PC-3 (cell line): ENCODE results near the gene CLEC2L. TPM values are rescaled to one million over a fixed set of nuclear protein-coding genes. Genes with fewer than 3 reads are reported as not detected.

Experiments
- ATAC-seq: fragments of 200-7000 bp; cut with Tn5 transposase; 2 replicates; pipeline ENCODE4 v1.9.1; 2020; ENCODE audit warnings: mild to moderate bottlenecking, moderate library complexity
- BruUV-seq: library from RNA; stranded (reverse); fragments of 400-500 nt; replicated peaks from 2 replicates; lab custom pipeline; 2021; lab: Mats Ljungman, UMichigan
- CTCF ChIA-PET: fragments of 300-600 bp; sonication (Branson Sonifier 250); formaldehyde crosslinking; loops from one replicate; lab custom pipeline; 2022; ENCODE audit warnings: antibody characterized with exemption; lab: Charles Lee
- POLR2A ChIA-PET: fragments of 300-600 bp; sonication (Branson Sonifier 250); formaldehyde crosslinking; loops from one replicate; lab custom pipeline; 2022; ENCODE audit warnings: antibody characterized with exemption; ENCODE audit not compliant: unreplicated experiment; lab: Charles Lee
- DNase-seq: peaks from one replicate; pipeline ENCODE4 v3.0.0-alpha.2; 2015
- H2AFZ ChIP-seq: fragments of 300-600 bp; sonication (generic); 2 replicates; pipeline ENCODE4 v1.6.0; 2016; ENCODE audit warnings: antibody characterized with exemption, low read length
- H3F3A ChIP-seq: fragments of 300-600 bp; sonication (generic); one replicate; pipeline ENCODE4 v1.6.0; 2017; ENCODE audit warnings: antibody characterized with exemption, low read length, control low read depth, mild to moderate bottlenecking; ENCODE audit not compliant: unreplicated experiment
- H3K27ac ChIP-seq: fragments of 300-600 bp; sonication (generic); 2 replicates; pipeline ENCODE4 v1.5.1; 2016; ENCODE audit warnings: mild to moderate bottlenecking, low read length
- H3K27me3 ChIP-seq: fragments of 300-600 bp; sonication (generic); 2 replicates; pipeline ENCODE4 v1.6.1; 2016; ENCODE audit warnings: low read length, mixed read lengths
- H3K36me3 ChIP-seq: fragments of 300-600 bp; sonication (generic); 2 replicates; pipeline ENCODE4 v1.6.1; 2016; ENCODE audit warnings: low read depth, mixed run types, low read length, mixed read lengths
- H3K4me1 ChIP-seq: fragments of 300-600 bp; sonication (generic); 2 replicates; pipeline ENCODE4 v1.5.1; 2016; ENCODE audit warnings: low read length; ENCODE audit not compliant: insufficient read depth
- H3K4me2 ChIP-seq: fragments of 300-600 bp; sonication (generic); 2 replicates; pipeline ENCODE4 v1.6.0; 2016; ENCODE audit warnings: low read length
- H3K4me3 ChIP-seq: fragments of 300-600 bp; sonication (generic); 2 replicates; pipeline ENCODE4 v1.5.1; 2016; ENCODE audit warnings: mild to moderate bottlenecking, low read length, mixed read lengths
- H3K79me2 ChIP-seq: fragments of 300-600 bp; sonication (generic); 2 replicates; pipeline ENCODE4 v1.6.1; 2017; ENCODE audit warnings: low read length, mixed read lengths
- H3K9ac ChIP-seq: fragments of 300-600 bp; sonication (generic); 2 replicates; pipeline ENCODE4 v1.6.0; 2016; ENCODE audit warnings: mild to moderate bottlenecking, low read length
- H3K9me2 ChIP-seq: fragments of 300-600 bp; sonication (generic); replicated peaks from 2 replicates; pipeline ENCODE4 v1.6.1; 2016; ENCODE audit warnings: mixed run types, low read length, mixed read lengths
- H3K9me3 ChIP-seq: fragments of 300-600 bp; sonication (generic); 2 replicates; pipeline ENCODE4 v1.6.1; 2016; ENCODE audit warnings: low read length, mixed read lengths
- H4K20me1 ChIP-seq: fragments of 300-600 bp; sonication (generic); 2 replicates; pipeline ENCODE4 v1.6.1; 2016; ENCODE audit warnings: low read length, mixed read lengths
- EZH2 ChIP-seq: fragments of 300-600 bp; sonication (generic); IDR thresholded peaks from one replicate; pipeline ENCODE4 v1.6.1; 2017; ENCODE audit warnings: antibody characterized with exemption, mild to moderate bottlenecking, low read length; ENCODE audit not compliant: unreplicated experiment
- EZH2phosphoT487 ChIP-seq: fragments of 300-600 bp; sonication (generic); IDR thresholded peaks from 2 replicates; pipeline ENCODE4 v1.6.1; 2018; ENCODE audit warnings: mild to moderate bottlenecking, antibody characterized with exemption, low read length, borderline replicate concordance
- intact Hi-C: fragments of 100-400 bp; cut with micrococcal nuclease; formaldehyde crosslinking; loops from 2 replicates; pipeline ENCODE4 v1.9.0; 2023
- total RNA-seq: library from RNA; depleted of rRNA; stranded (reverse); fragments of >200 nt; gene quantifications from 2 replicates; pipeline ENCODE4 v1.2.3, GENCODE V29; 2014
- TF ChIP-seq, protein P1 (sequence below): fragments of 300-600 bp; sonication (generic); conservative IDR thresholded peaks from 2 replicates; pipeline ENCODE4 v1.5.1; 2017; ENCODE audit warnings: antibody characterized with exemption, low read depth, mild to moderate bottlenecking, low read length

CLEC2L gene
- total RNA-seq, 1 experiment from 2014 or later, result not detected

DNA sequence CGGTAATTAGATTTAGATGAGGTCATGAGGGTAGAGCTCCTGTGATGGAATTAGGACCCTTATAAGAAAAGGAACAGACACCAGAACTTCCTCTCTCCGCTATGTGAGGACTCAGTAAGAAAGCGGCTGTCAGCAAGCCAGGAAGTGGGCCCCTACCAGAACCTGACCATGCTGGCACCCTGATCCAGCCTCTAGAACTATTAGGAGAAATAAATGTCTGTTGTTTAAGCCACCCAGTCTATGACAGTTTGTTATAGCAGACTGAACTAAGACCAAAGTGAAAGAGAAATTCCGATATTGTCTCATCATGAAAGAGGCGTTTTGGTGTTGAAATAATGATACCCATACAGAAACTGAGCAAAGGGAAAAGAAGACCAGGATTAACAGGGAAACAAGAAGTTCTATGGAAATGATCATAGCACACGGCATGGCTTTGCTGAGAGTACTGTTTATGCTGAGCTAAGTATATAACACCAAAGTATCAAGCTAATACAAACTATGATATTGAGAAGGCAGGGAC lies 9.2 kb downstream of the CLEC2L start:
- Histone ChIP-seq H3K79me2 (no peaks in the 10 kb centered on the region), H3F3A (no peaks in the 10 kb centered on the region), H3K27ac (no peak overlapping the region), H3K9me2 (no peaks in the 10 kb centered on the region), H4K20me1 (no peaks in the 10 kb centered on the region), H3K9ac (no peak overlapping the region), H3K4me3 (no peak overlapping the region), H3K27me3 (peaks cover 3% of the 10 kb centered on the region; the same call in 1 of the 2 replicates), H2AFZ (no peak overlapping the region), H3K9me3 (no peaks in the 10 kb centered on the region), H3K36me3 (no peaks in the 10 kb centered on the region), H3K4me1 (no peaks in the 10 kb centered on the region), H3K4me2 (no peak overlapping the region)
- CTCF ChIA-PET, result no interaction called here
- no TSS peak for BruUV-seq
- ATAC-seq (no peak), DNase-seq (no peak)
- POLR2A ChIA-PET, result no interaction called here
- intact Hi-C loops, result no loop called here
- no peak for TF ChIP-seq EZH2
- TF ChIP-seq EZH2phosphoT487, result no peak
- TF ChIP-seq, protein P1, sequence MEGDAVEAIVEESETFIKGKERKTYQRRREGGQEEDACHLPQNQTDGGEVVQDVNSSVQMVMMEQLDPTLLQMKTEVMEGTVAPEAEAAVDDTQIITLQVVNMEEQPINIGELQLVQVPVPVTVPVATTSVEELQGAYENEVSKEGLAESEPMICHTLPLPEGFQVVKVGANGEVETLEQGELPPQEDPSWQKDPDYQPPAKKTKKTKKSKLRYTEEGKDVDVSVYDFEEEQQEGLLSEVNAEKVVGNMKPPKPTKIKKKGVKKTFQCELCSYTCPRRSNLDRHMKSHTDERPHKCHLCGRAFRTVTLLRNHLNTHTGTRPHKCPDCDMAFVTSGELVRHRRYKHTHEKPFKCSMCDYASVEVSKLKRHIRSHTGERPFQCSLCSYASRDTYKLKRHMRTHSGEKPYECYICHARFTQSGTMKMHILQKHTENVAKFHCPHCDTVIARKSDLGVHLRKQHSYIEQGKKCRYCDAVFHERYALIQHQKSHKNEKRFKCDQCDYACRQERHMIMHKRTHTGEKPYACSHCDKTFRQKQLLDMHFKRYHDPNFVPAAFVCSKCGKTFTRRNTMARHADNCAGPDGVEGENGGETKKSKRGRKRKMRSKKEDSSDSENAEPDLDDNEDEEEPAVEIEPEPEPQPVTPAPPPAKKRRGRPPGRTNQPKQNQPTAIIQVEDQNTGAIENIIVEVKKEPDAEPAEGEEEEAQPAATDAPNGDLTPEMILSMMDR, result no peak

- Histone ChIP-seq H3K9me3 (no peaks in the 10 kb centered on the region), H3K4me1 (no peaks in the 10 kb centered on the region), H3F3A (no peaks in the 10 kb centered on the region), H3K4me3 (no peak overlapping the region), H3K27ac (no peak overlapping the region), H2AFZ (no peak overlapping the region), H3K27me3 (peaks cover 3% of the 10 kb centered on the region; the same call in 1 of the 2 replicates), H3K9me2 (no peaks in the 10 kb centered on the region), H4K20me1 (no peaks in the 10 kb centered on the region), H3K4me2 (no peak overlapping the region), H3K9ac (no peak overlapping the region), H3K36me3 (no peaks in the 10 kb centered on the region), H3K79me2 (no peaks in the 10 kb centered on the region)
- ChIA-PET POLR2A (no interaction called here), CTCF (no interaction called here)
- no TSS peak for BruUV-seq
- intact Hi-C loops, result no loop called here
- DNase-seq (no peak), ATAC-seq (no peak)
- TF ChIP-seq, protein P1, result no peak
- TF ChIP-seq EZH2phosphoT487 (no peak), EZH2 (no peak)
Measured at GRCh38 chr7:139534096-139534495, 10.6 kb downstream of the CLEC2L start.

GRCh38 chr7:139534966-139535651 lies 11.6 kb downstream of the CLEC2L start:
- Histone ChIP-seq H3F3A (no peaks in the 10 kb centered on the region), H3K9me3 (no peaks in the 10 kb centered on the region), H3K27me3 (peaks cover 3% of the 10 kb centered on the region; the same call in 1 of the 2 replicates), H3K4me2 (no peak overlapping the region), H4K20me1 (no peaks in the 10 kb centered on the region), H3K4me3 (no peak overlapping the region), H3K79me2 (no peaks in the 10 kb centered on the region), H3K27ac (no peak overlapping the region), H3K9ac (no peak overlapping the region), H3K4me1 (no peaks in the 10 kb centered on the region), H3K36me3 (no peaks in the 10 kb centered on the region), H3K9me2 (no peaks in the 10 kb centered on the region), H2AFZ (no peak overlapping the region)
- CTCF ChIA-PET, result no interaction called here
- POLR2A ChIA-PET, result no interaction called here
- TF ChIP-seq, protein P1, result no peak
- no peak for TF ChIP-seq EZH2phosphoT487
- TF ChIP-seq EZH2, result no peak
- DNase-seq, result no peak
- ATAC-seq, result no peak
- no TSS peak for BruUV-seq
- intact Hi-C loops, result no loop called here
